ENCODE results near the gene TSN.

DNA sequence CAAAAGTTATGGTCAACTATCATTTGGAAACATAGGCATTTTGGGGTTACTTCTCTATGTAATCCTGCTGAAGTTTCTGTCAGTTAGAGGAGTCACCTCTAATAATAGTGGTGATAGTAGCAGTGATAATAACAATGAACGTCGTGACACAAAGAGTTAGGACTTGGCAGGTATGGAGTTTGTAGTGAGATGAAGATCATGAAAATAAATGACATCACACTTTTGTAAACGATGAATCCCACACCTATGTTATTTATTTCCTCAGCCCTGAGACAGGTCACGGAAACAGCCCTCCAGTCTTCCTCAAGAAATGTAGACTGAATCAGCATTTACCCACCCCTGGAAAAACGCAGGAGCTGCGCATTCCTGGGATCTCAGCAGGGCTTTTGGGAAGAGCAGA, 38.8 kb downstream of the TSN start:
- TF ChIP-seq, protein P1, sequence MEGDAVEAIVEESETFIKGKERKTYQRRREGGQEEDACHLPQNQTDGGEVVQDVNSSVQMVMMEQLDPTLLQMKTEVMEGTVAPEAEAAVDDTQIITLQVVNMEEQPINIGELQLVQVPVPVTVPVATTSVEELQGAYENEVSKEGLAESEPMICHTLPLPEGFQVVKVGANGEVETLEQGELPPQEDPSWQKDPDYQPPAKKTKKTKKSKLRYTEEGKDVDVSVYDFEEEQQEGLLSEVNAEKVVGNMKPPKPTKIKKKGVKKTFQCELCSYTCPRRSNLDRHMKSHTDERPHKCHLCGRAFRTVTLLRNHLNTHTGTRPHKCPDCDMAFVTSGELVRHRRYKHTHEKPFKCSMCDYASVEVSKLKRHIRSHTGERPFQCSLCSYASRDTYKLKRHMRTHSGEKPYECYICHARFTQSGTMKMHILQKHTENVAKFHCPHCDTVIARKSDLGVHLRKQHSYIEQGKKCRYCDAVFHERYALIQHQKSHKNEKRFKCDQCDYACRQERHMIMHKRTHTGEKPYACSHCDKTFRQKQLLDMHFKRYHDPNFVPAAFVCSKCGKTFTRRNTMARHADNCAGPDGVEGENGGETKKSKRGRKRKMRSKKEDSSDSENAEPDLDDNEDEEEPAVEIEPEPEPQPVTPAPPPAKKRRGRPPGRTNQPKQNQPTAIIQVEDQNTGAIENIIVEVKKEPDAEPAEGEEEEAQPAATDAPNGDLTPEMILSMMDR (IDR thresholded peaks at IDR 0.05), result no peak
- no peak for TF ChIP-seq POLR2A (IDR thresholded peaks at IDR 0.05)
- no peak for TF ChIP-seq EP300 (IDR thresholded peaks at IDR 0.05)

Data from stomach (tissue), 4 donors.